ENCODE measurements around the gene CLCN6.

The CLCN6 gene

DNA sequence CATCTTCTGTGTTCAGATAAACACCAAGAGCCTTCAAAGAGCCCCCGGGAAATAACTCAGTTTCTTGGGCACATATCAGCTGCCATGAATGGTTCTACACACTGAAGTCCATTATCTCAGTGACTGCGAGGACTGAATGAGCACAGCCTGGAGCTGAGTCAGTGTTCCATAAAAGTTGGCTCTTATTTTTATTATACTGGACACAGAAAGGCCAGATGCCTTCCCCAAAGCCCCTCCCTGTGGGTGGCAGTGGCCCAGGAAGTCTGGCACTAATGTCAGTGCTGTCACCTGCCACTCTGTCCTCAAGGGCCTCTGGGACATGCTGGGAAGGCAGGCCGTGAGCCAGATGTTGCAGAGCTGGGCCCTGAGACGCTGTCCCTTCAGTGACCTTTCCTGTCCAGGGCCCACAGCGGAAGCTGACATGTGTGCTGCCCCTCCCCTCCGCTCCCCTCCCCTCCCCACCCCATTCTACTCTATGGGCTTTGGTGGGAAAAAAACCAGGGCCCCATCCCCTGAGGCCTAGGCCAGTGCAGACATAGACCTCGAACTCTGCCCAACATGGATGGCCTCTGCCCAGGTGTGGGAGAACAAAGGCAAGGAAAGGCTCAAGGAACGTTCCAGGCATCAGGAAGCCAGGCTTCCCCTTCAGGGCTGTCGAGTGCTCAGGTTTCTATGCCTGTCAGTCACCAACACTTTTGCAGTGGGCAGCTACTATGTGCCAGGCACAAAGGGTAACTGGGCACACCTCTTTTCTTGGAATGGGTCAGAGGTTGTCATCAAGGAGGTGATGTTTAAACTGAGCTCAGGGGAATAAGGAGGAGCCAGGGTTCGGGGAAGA, 75.1 kb downstream of the CLCN6 start:
- no peak for DNase-seq

DNA sequence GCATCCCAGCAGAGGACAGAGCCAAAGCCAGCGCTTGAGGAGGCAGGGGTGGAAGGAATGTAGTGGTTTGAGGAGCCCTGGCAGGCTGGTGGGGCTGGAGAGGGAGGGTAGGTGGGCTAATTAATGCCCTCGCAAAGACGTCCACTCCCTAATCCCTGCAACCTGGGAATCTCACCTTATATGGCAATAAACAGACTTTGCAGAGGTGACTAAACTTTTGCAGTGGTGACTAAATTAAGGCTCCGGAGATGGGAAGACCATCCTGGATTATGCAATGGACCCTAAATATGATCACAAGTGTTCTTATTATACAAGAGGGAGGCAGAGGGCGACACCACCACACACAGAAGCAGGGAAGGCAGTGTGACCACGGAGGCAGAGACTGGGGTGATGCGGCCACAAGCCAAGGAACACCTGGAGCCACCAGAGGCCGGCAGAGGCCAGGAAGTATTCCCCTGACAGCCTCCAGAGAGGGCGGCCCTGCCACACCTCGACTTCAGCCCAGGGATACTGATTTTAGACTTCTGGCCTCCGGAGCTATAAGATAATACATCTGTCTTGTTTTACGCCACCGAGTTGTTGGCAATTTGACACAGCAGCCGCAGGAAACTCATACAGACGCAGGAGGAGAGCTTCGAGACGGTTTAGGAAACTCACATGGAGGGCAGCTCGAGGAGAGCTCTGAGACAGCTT, 75.9 kb downstream of the CLCN6 start:
- DNase-seq: no peak

DNA sequence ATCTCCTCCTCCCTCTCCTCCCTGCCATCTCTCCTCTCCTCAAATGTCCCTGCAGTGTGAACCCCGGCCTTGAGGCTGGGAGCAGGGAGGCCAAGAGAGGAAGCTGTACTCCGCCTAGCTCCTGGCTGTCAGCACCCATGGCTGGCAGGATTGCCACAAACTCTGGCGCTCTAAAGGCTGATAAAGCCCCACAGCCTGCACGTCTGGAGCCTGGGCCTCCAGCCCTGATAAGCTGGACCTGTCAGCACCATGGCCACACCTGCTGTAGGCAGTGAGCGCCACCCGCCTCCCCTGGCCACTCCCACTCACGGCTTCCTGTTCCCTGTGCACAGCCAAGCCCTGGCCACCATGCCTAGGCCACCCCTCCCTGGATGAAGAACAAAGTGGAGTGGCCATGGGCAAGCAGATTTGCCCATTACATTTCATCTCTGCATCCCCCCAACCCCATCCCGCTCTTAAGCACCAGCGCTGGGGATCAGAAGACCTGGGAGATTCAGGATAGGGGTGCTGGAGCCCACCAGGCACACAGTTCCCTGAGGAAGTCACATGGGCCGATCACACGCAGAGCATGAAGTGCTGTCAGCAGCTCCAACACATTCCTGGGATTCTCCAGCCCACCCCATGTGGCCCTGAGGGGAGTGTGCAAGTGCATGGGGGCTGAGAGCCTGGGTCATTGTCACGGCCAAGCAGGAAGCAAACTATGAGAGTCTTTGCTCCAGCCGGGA, 77.0 kb downstream of the CLCN6 start:
- no peak for DNase-seq

DNA sequence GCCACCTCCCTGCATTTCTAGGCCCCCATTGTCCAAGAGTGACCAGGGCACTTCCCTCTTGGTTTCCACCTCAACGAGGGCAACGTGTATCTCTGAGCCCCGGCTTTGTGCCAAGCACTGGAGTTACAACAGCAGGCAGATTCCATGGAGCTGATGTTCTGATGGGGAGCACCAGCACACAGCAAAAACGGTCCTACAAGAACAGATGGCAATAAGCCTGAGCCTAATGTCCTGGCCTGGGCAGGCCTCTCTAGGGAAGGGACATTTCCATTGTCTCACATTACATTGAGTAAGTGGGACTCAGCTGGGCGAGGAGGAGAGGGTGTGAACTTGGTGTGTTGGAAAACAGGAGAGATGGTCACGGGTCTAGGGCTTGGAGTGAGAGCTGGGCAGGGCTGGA, 79.9 kb downstream of the CLCN6 start:
- no peak for DNase-seq

DNA sequence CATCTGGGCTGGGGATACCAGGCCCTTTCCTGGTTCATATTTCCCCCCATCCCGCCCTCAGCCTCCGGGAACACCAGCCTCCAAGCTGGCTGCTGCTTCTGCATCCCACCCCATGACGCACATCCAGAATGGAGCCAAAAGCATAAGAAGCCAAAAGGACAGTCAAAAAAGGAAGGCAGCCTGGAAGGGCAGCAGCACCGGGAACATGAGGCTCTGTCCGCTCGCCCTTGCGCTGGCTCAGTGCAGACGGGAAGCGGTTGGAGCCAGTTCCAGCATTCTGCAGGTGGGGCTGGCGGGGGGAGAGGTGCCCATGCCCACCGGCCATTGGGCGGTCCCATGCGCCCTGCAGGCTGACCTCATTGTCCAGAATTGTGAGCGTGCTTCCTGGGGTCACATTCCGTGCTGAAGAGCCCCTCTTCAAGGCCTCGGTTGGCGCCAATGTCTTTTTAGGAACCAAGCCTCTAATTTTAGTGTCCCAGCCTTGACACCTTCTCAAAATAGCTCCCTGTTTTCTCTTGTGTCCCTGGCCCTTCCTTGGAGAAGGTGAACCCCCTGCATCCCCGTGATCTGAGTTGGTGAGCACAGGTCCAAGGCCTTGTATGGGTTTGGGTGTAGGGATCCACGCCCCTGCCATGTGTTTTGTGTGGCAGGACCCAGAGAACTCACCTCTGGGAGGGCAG, 81.1 kb downstream of the CLCN6 start:
- no peak for DNase-seq

DNA sequence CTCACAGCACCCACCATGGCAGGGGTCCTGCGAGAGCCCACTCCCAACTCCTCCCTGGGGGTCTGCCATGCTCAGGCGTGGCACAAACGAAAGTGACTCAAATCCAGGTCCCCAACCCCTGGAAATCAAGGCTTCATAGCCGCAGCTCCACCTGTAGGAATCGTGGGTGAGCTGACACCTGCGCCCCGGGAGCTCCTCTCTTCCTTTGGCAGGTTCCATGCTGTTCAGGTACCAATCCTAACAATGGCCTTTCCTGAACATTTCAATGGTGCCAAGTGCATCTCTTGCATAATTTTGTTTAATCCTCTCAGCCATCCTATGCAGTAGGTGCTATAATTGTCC, 81.6 kb downstream of the CLCN6 start:
- DNase-seq: no peak

DNA sequence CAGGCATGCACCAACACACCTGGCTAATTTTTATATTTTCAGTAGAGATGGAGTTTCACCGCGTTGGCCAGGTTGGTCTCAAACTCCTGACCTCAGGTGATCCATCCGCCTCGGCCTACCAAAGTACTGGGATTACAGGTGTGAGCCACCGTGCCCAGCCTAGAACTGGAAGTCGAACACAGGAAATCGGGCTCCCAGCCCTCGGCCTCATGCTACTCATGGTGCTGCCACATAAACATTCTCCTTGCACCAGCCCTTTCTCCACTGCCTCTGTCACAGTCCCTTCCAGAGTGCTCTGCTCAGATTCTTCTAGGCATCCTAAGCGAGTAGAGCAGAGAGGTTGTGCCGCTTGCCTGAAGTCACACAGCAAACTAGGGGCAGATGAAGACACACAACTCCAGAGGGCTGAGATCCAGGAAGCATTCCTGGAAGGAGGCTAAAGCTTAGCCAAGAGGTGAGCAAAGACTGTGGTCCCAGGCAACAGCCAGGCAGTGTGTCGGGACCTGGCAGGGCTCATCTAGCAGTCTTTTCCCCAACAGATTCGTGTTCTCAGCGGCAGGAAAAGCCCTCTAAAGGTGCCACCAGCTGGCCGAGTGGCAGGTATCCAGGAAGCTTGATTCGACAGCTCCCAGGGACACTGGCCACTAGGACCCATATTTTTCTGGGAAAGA, 82.3 kb downstream of the CLCN6 start:
- DNase-seq: no peak

DNA sequence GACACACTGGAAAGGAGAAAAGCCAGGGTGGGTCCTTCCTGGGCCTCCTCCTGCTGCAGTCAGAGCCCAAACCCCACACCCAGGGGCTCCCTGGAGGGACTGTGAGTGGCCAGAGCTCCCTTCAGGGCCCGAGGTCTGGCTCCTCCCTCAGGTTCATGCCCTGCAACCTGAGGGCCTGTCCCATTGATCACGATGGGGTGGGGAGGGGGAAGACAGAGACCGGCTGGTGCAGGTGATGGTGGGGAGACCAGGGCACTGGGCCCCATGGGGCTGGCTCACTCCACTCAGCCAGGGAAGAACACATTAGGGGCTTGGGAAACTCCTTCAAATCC, 82.9 kb downstream of the CLCN6 start:
- no peak for DNase-seq

DNA sequence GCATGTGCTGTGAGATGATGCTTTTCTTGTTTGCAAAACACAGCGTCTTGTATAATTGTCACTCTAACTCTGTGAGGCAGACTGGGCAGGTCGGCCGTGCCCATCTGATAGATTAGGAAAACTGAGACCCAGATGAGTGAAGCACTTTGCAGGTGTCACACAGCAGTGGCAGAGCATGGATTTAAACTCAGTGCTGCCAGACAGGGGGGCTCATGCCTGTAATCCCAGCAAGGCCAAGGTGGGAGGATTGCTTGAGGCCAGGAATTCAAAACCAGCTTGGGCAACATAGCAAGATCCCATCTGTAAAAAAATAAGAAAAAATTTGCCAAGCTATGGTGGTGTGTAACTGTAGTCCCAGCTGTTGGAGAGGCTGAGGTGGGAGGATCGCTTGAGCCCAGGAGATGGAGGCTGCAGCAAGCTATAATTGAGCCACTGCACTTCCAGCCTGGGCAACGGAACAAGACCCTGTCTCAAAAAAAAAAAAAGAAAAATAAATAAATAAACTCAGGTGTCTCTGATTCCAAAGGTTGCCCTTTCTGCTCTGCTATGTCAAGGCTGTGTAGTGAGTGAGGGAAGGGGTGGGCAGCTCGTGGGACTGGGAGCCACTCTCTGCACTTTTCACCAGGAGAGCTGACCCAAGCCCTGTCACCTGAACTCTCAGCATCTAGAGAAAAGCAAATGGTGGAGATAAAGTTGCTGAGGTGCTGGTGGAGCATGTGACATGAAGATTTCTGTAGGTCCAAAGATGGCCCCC, 85.6 kb downstream of the CLCN6 start:
- no peak for DNase-seq

Measured in CD4-positive, alpha-beta T cell treated with Interleukin-4 for 4 hours (primary cell).